ENCODE data around the gene CCL15.

DNA sequence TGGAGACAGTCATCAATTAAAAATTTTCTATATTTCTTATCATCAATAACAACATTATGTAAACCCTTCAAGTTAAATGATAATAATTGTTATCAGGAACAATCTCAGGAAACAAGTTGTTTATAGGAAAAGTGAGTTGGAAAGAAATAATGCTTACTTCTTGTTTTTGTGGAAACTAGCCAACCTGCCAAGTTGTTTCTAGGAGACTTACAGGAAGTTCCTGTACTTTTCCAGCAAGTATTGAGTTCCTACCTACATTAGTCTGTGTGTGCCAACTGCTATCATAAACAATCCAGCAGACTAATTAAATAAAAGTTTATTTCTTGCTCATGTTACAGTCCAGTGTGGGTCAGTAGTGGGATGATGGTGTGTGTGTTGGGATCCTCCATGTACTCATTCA lies 13.2 kb downstream of the CCL15 start:
- no peak for TF ChIP-seq POLR2A (IDR thresholded peaks at IDR 0.05)
- TF ChIP-seq, protein P1, sequence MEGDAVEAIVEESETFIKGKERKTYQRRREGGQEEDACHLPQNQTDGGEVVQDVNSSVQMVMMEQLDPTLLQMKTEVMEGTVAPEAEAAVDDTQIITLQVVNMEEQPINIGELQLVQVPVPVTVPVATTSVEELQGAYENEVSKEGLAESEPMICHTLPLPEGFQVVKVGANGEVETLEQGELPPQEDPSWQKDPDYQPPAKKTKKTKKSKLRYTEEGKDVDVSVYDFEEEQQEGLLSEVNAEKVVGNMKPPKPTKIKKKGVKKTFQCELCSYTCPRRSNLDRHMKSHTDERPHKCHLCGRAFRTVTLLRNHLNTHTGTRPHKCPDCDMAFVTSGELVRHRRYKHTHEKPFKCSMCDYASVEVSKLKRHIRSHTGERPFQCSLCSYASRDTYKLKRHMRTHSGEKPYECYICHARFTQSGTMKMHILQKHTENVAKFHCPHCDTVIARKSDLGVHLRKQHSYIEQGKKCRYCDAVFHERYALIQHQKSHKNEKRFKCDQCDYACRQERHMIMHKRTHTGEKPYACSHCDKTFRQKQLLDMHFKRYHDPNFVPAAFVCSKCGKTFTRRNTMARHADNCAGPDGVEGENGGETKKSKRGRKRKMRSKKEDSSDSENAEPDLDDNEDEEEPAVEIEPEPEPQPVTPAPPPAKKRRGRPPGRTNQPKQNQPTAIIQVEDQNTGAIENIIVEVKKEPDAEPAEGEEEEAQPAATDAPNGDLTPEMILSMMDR (IDR thresholded peaks at IDR 0.05) = no peak

Measured in testis (tissue), 2 donors.